Transverse colon (tissue), 4 donors: ENCODE measurements around the gene TBC1D2B. TPM values are rescaled to one million over a fixed set of nuclear protein-coding genes. Genes with fewer than 3 reads are reported as not detected.
A peak's percentile ranks its signal among the peaks of the same experiment; 100 is the strongest.
"Not testable (repeated sequence)": the region's sequence is repeated elsewhere in the genome, so short reads cannot be mapped to it uniquely, and the experiment has no call there.

Experiments
- DNase-seq: peaks from one replicate; pipeline ENCODE4 v3.0.0-alpha.2; 2019
- H3K27ac ChIP-seq, 4 donors: fragments of 200-600 bp; sonication (generic); 2 replicates each; pipeline ENCODE4 v1.5.1; 2016 to 2018; ENCODE audit warnings: inconsistent platforms in 4 of 4
- H3K27me3 ChIP-seq: fragments of 200-600 bp; sonication (generic); 2 replicates; pipeline ENCODE4 v1.5.1; 2017; ENCODE audit warnings: inconsistent platforms
- H3K36me3 ChIP-seq, 4 donors: fragments of 200-600 bp; sonication (generic); 2 replicates each; pipeline ENCODE4 v1.5.1; 2017 to 2019; ENCODE audit warnings: inconsistent platforms in 4 of 4
- H3K4me1 ChIP-seq, 4 donors: fragments of 200-600 bp; sonication (generic); 2 replicates each; pipeline ENCODE4 v1.5.1; 2017 to 2020; ENCODE audit warnings: inconsistent platforms in 4 of 4
- H3K4me3 ChIP-seq, 4 donors: fragments of 200-600 bp; sonication (generic); 1 replicate in 1 of 4; 2 replicates in 3 of 4; pipeline versions ENCODE4 v1.5.1 to v1.6.1; 2017 to 2019; ENCODE audit warnings: inconsistent platforms in 4 of 4
- H3K9me3 ChIP-seq, 2 donors: fragments of 200-600 bp; sonication (generic); 2 replicates each; pipeline ENCODE4 v1.5.1; 2017 to 2019; ENCODE audit warnings: inconsistent platforms in 2 of 2
- CTCF ChIP-seq, 5 experiments: fragments of 200-600 bp in 3 of 5; fragments of 450-650 bp in 2 of 5; sonication (generic) in 3 of 5; IDR thresholded peaks; 1 replicate in 2 of 5; 2 replicates in 3 of 5; pipeline ENCODE4 v1.5.1; 2016 to 2017; ENCODE audit warnings: antibody characterized with exemption in 5 of 5, inconsistent platforms in 3 of 5, mild to moderate bottlenecking in 2 of 5, moderate library complexity in 1 of 5
- EP300 ChIP-seq: sonication (generic); formaldehyde crosslinking; IDR thresholded peaks from one replicate; pipeline ENCODE4 v1.6.1; 2017; ENCODE audit warnings: antibody characterized with exemption, low read depth
- POLR2A ChIP-seq: fragments of 450-650 bp; IDR thresholded peaks from one replicate; pipeline ENCODE4 v1.6.1; 2016; ENCODE audit warnings: antibody characterized with exemption, mild to moderate bottlenecking, moderate library complexity
- POLR2AphosphoS5 ChIP-seq, 3 donors: sonication (generic); formaldehyde crosslinking; IDR thresholded peaks; one replicate each; pipeline ENCODE4 v1.6.1; 2016; ENCODE audit warnings: antibody characterized with exemption in 3 of 3
- WGBS, 2 donors: methylation state at CpG; one replicate each; pipeline ENCODE4 v1.1.5; 2018; ENCODE audit warnings: low coverage in 1 of 2; 5-methylcytosine and 5-hydroxymethylcytosine counted together
- in situ Hi-C, 4 donors: fragments of 200-750 bp; cut with MboI; loops; one replicate each; pipeline versions ENCODE4 v1.15.0 to v1.15.1; 2017; ENCODE audit warnings: low sequenced_read_pairs in 3 of 4, low pct_ligation_motif_present in 1 of 4, low pct_unique_long_range_greater_than_20kb in 1 of 4
- intact Hi-C: fragments of 100-400 bp; cut with DNase I; formaldehyde crosslinking; loops from one replicate; pipeline ENCODE4 v1.15.1; 2023; ENCODE audit warnings: low total_unique reads
- total RNA-seq, 4 donors: library from RNA; depleted of rRNA; stranded (reverse); fragments of >200 nt; gene quantifications; one replicate each; pipeline ENCODE4 v1.1.0, GENCODE V29; 2016

The TBC1D2B gene
- total RNA-seq, 4 donors from 2014 or later, result 40.4 to 62.6 (median 53.8) TPM

GRCh38 chr15:77964193-77964592 is 113.3 kb downstream of the TBC1D2B start:
- H3K27me3 ChIP-seq, result no peaks in the 10 kb centered on the region
- no peak overlapping the region for H3K4me3 ChIP-seq
- TF ChIP-seq POLR2A (no peak), POLR2AphosphoS5 (IDR thresholded peaks at IDR 0.05) (no peak), CTCF (IDR thresholded peaks at IDR 0.05) (no peak), EP300 (no peak)
- 67 to 76% methylated on average over 1 of the region's 1 CpG for WGBS, 2 donors
- H3K36me3 ChIP-seq, result no peaks in the 10 kb centered on the region
- intact Hi-C loops, result no loop called here
- peaks cover 0 to 8% (median 3%) of the 10 kb centered on the region in 4 donors for H3K4me1 ChIP-seq
- in situ Hi-C loops, result loop anchor here (5.0 to 25.0 kb wide), 3 partner anchors 141 to 273 kb away; partner anchors contain the start of gene ACSBG1 (in 4 of the 4)
- no peaks in the 10 kb centered on the region for H3K9me3 ChIP-seq
- H3K27ac ChIP-seq, result no peak overlapping the region
- no peak for DNase-seq

- 1 to 4% methylated on average over 3 to 17 of the region's 17 CpGs for WGBS, 2 donors
- H3K4me1 ChIP-seq, result peaks cover 0 to 10% (median 3%) of the 10 kb centered on the region in 4 donors
- no peak overlapping the region for H3K27ac ChIP-seq
- in situ Hi-C loops, result loop anchor here (25.0 kb wide), 1 partner anchor 278 kb away; the partner anchor contains the start of gene ACSBG1 (in 4 of the 4)
- peak overlapping the region in 1 of 4 donors; percentile 20 for H3K4me3 ChIP-seq
- H3K9me3 ChIP-seq, result no peaks in the 10 kb centered on the region
- no peaks in the 10 kb centered on the region for H3K27me3 ChIP-seq
- H3K36me3 ChIP-seq, result no peaks in the 10 kb centered on the region
- TF ChIP-seq POLR2AphosphoS5 (IDR thresholded peaks at IDR 0.05) (no peak), CTCF (IDR thresholded peaks at IDR 0.05) (peak; percentile 93 to 99 (median 97)), POLR2A (no peak), EP300 (no peak)
- DNase-seq, result peak; percentile 87
- intact Hi-C loops, result no loop called here
These were observed 118.1 kb downstream of the TBC1D2B start for GRCh38 chr15:77959432-77959879.

GRCh38 chr15:77958716-77959431 is 118.6 kb downstream of the TBC1D2B start:
- in situ Hi-C loops, result loop anchor here (25.0 kb wide), 1 partner anchor 278 kb away; the partner anchor contains the start of gene ACSBG1 (in 4 of the 4)
- H3K9me3 ChIP-seq, H3K27ac ChIP-seq, H3K4me3 ChIP-seq, H3K27me3 ChIP-seq, DNase-seq, intact Hi-C loops, H3K36me3 ChIP-seq, H3K4me1 ChIP-seq: not testable (repeated sequence)
- 57 to 63% methylated on average over 2 to 7 of the region's 7 CpGs for WGBS, 2 donors

- in situ Hi-C loops, result loop anchor here (25.0 kb wide), 1 partner anchor 279 kb away; the partner anchor contains the start of gene ACSBG1 (in 4 of the 4)
- H3K27ac ChIP-seq, H3K9me3 ChIP-seq, intact Hi-C loops, H3K36me3 ChIP-seq, H3K4me3 ChIP-seq, DNase-seq, H3K27me3 ChIP-seq, H3K4me1 ChIP-seq: not testable (repeated sequence)
- WGBS, 2 donors, result 83 to 96% methylated on average over 1 to 2 of the region's 2 CpGs
These were observed 119.5 kb downstream of the TBC1D2B start for GRCh38 chr15:77958021-77958420.

- H3K36me3 ChIP-seq, H3K27ac ChIP-seq, DNase-seq, H3K9me3 ChIP-seq, H3K27me3 ChIP-seq, H3K4me1 ChIP-seq, H3K4me3 ChIP-seq, intact Hi-C loops: not testable (repeated sequence)
- WGBS, 2 donors, result 46 to 54% methylated on average over 2 to 5 of the region's 5 CpGs
- in situ Hi-C loops, result loop anchor here (25.0 kb wide), 1 partner anchor 283 kb away; the partner anchor contains the start of gene ACSBG1 (in 4 of the 4)
These were observed 123.6 kb downstream of the TBC1D2B start for GRCh38 chr15:77953926-77954325.

GRCh38 chr15:77952928-77953446 is 124.5 kb downstream of the TBC1D2B start:
- in situ Hi-C loops, result loop anchor here (25.0 kb wide), 1 partner anchor 284 kb away; the partner anchor contains the start of gene ACSBG1 (in 4 of the 4)
- intact Hi-C loops, H3K36me3 ChIP-seq, H3K27ac ChIP-seq, H3K9me3 ChIP-seq, H3K27me3 ChIP-seq, H3K4me1 ChIP-seq, DNase-seq, H3K4me3 ChIP-seq: not testable (repeated sequence)
- 100% methylated on average over 4 of the region's 5 CpGs; no CpG with 5 or more reads in 1 of the 2 donors for WGBS, 2 donors

GRCh38 chr15:77951105-77951786 is 126.3 kb downstream of the TBC1D2B start:
- H3K36me3 ChIP-seq, H3K27ac ChIP-seq, H3K9me3 ChIP-seq, DNase-seq, H3K4me1 ChIP-seq, intact Hi-C loops, H3K4me3 ChIP-seq, H3K27me3 ChIP-seq: not testable (repeated sequence)
- 92% methylated on average over 4 of the region's 5 CpGs; no CpG with 5 or more reads in 1 of the 2 donors for WGBS, 2 donors
- in situ Hi-C loops, result loop anchor here (25.0 kb wide), 1 partner anchor 286 kb away; the partner anchor contains the start of gene ACSBG1 (in 4 of the 4)

- DNase-seq, H3K9me3 ChIP-seq, H3K4me3 ChIP-seq, intact Hi-C loops, H3K36me3 ChIP-seq, H3K27ac ChIP-seq, H3K4me1 ChIP-seq, H3K27me3 ChIP-seq: not testable (repeated sequence)
- in situ Hi-C loops, result loop anchor here (25.0 kb wide), 1 partner anchor 287 kb away; the partner anchor contains the start of gene ACSBG1 (in 4 of the 4)
- 88% methylated on average over 1 of the region's 2 CpGs; no CpG with 5 or more reads in 1 of the 2 donors for WGBS, 2 donors
These were observed 127.0 kb downstream of the TBC1D2B start for GRCh38 chr15:77950470-77950869.
